Stimulated activated CD4-positive, alpha-beta T cell treated with anti-CD3 and anti-CD28 coated beads, Interleukin-1b, Interleukin-23, amount 100 ng/mL, for 24 hours (primary cell): ENCODE results near the gene ZNF506.
"Not testable (repeated sequence)": the region's sequence is repeated elsewhere in the genome, so short reads cannot be mapped to it uniquely, and the experiment has no call there.

Experiments
- DNase-seq, 4 experiments: peaks; one replicate each; pipeline ENCODE4 v3.0.0-alpha.2; 2020; ENCODE audit warnings: low read depth in 4 of 4, low spot score in 1 of 4

The ZNF506 gene

GRCh38 chr19:19745496-19746285 is 75.9 kb downstream of the ZNF506 start:
- no peak for DNase-seq

DNA sequence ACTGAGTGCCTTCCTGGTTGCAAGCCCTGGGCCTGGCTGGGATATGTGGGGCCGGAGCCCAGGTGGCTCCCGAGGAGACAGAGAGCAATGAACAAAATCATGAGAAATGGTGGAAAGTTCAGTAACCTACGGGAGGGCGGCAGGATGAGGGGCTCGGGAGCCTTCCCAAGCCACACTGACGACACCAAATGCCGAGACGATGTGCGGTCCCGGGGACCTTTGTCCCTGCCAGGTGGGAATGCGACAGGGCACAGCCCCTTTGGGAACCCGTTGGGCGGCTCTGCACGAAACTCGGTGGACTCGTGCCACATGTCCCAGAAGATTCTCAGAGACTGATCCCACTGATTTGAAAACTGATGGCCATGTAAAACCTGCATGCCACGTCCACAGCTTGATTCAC is 76.9 kb downstream of the ZNF506 start:
- DNase-seq = no peak

DNA sequence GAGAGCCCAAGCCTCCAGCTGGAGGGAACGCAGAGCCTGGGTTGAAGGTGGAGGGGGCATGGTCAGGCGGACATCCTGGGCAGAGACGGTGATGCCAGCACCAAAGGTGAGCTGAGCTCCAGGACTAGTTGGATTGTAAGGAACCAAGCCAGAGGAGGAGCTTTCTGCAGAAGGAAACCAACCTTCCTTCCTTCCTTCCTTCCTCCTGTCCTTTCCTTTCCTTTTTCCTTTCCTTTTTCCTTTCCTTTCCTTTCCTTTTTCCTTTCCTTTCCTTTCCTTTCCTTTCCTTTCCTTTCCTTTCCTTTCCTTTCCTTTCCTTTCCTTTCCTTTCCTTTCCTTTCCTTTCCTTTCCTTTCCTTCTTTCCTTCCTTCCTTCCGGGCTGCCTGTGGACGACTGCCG is 77.6 kb downstream of the ZNF506 start:
- DNase-seq = not testable (repeated sequence)

- DNase-seq = no peak
Measured at GRCh38 chr19:19743176-19743575, 78.4 kb downstream of the ZNF506 start.

GRCh38 chr19:19742773-19743172 is 78.8 kb downstream of the ZNF506 start:
- DNase-seq = no peak
